GM20000 (cell line): ENCODE measurements around the gene PRKCH.
"Not testable (repeated sequence)": the region's sequence is repeated elsewhere in the genome, so short reads cannot be mapped to it uniquely, and the experiment has no call there.

ENCODE experiments used
- DNase-seq: peaks from one replicate; pipeline ENCODE4 v3.0.0; 2012; ENCODE audit warnings: low spot score
- CTCF ChIP-seq: IDR thresholded peaks from 2 replicates; pipeline ENCODE4 v1.5.1; 2012; ENCODE audit warnings: mild to moderate bottlenecking, control low read depth; ENCODE audit errors: extremely low read depth, missing control alignments

Gene PRKCH

GRCh38 chr14:61528591-61529021, 207.2 kb downstream of the PRKCH start:
- TF ChIP-seq CTCF, result no peak

GRCh38 chr14:61529360-61529759, 208.0 kb downstream of the PRKCH start:
- not testable (repeated sequence) for DNase-seq

More at GRCh38 chr14:61528591-61529021, 207.2 kb downstream of the PRKCH start:
- DNase-seq, result no peak

GRCh38 chr14:61530296-61530695, 208.9 kb downstream of the PRKCH start:
- TF ChIP-seq CTCF, result no peak

GRCh38 chr14:61530896-61531295, 209.5 kb downstream of the PRKCH start:
- DNase-seq, result no peak
- TF ChIP-seq CTCF, result no peak

More at GRCh38 chr14:61530296-61530695, 208.9 kb downstream of the PRKCH start:
- DNase-seq, result no peak

GRCh38 chr14:61531465-61532122, 210.2 kb downstream of the PRKCH start:
- no peak for TF ChIP-seq CTCF

GRCh38 chr14:61532123-61532505, 210.7 kb downstream of the PRKCH start:
- DNase-seq, result no peak
- no peak for TF ChIP-seq CTCF

More at GRCh38 chr14:61531465-61532122, 210.2 kb downstream of the PRKCH start:
- no peak for DNase-seq

GRCh38 chr14:61532763-61533162, 211.4 kb downstream of the PRKCH start:
- no peak for TF ChIP-seq CTCF
- no peak for DNase-seq
